Measurements from ENCODE around the gene ZNF385C.

Gene ZNF385C

DNA sequence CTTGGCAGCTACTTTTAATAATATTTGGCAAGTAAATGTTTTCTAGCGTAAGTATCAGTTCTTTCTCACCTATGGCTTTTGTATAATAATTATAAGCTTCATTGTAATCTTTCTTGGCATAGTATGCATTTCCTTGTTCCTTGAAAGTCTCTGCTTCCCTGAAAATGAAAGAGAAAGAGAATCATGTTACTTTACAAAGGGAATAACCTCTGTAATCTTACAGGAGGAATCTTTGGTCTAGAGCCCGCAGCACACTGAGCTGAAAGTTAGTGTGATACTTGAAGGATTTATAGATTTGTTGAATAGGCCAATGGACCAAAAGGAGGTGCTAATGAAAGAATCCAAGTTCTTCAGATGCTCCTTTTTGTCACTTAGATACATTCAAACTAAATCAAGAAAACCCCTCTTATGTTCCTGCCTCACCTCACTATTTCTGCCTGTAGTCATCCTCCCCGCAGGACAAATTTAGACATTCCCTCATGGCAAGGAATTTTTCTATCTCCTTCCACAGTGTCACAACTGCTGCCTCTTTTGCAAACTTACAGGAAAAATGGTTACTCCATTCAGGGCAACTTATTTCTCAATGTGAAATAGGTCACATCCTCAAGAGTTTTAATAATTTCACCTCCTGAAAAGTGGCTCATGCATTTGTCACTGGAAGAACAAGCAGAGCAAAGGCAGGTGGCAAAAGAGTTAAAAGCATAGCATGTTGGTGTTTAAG, 97.7 kb downstream of the ZNF385C start:
- DNase-seq (ENCODE audit: low read depth in 2 of 2): no peak
- TF ChIP-seq, protein P1, sequence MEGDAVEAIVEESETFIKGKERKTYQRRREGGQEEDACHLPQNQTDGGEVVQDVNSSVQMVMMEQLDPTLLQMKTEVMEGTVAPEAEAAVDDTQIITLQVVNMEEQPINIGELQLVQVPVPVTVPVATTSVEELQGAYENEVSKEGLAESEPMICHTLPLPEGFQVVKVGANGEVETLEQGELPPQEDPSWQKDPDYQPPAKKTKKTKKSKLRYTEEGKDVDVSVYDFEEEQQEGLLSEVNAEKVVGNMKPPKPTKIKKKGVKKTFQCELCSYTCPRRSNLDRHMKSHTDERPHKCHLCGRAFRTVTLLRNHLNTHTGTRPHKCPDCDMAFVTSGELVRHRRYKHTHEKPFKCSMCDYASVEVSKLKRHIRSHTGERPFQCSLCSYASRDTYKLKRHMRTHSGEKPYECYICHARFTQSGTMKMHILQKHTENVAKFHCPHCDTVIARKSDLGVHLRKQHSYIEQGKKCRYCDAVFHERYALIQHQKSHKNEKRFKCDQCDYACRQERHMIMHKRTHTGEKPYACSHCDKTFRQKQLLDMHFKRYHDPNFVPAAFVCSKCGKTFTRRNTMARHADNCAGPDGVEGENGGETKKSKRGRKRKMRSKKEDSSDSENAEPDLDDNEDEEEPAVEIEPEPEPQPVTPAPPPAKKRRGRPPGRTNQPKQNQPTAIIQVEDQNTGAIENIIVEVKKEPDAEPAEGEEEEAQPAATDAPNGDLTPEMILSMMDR (IDR thresholded peaks at IDR 0.05; ENCODE audit: low read depth, low read length): no peak
- H3K4me3 ChIP-seq (replicated peaks in 1 of 2; ENCODE audit: low read depth in 2 of 2, low read length in 2 of 2): no peak overlapping the region

DNA sequence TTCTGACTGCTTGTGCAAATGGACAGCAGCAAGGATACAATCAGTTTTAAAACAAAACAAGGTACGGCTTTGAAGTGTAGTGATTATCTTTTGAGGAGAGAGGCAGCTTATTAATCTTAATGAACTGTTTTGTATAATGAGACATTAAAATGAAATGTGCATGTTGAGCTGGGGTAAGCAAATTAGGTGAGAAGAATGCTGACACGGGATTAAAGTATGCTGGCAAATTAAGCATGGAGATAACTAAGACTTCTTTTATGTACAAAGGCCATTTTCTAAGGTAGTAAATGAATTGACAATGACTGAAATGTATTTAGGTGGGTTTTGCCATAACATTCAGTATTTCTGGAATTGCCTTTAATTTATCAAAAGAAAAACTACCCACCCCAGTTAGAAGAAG, 99.8 kb downstream of the ZNF385C start:
- DNase-seq (ENCODE audit: low read depth in 2 of 2): no peak
- no peak overlapping the region for H3K4me3 ChIP-seq (replicated peaks in 1 of 2; ENCODE audit: low read depth in 2 of 2, low read length in 2 of 2)
- TF ChIP-seq, protein P1 (IDR thresholded peaks at IDR 0.05; ENCODE audit: low read depth, low read length): no peak

- DNase-seq (ENCODE audit: low read depth in 2 of 2): no peak
- H3K4me3 ChIP-seq (replicated peaks in 1 of 2; ENCODE audit: low read depth in 2 of 2, low read length in 2 of 2): no peak overlapping the region
- TF ChIP-seq, protein P1 (IDR thresholded peaks at IDR 0.05; ENCODE audit: low read depth, low read length): no peak
Measured at GRCh38 chr17:41996855-41997164, 101.5 kb downstream of the ZNF385C start.

DNA sequence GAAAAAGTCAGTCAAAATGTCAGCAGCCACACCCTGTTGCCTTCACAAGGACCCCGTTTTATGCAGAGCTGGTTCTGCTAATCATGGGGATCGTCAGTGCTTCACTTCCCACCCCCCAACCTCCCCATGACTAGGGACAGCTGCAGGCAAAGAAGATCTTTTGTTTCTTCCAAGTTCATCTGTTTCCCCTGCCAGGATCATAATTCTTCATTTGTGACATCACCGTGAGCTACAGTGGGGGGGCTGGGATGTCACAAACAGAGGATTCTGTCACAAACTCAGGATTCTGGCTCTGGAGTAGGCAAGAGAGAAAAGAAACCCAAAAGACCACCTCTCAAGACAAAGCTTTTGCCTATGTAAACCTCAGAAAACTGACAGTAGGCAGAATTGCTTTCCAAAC, 105.7 kb downstream of the ZNF385C start:
- TF ChIP-seq, protein P1 (IDR thresholded peaks at IDR 0.05; ENCODE audit: low read depth, low read length): no peak
- H3K4me3 ChIP-seq (replicated peaks in 1 of 2; ENCODE audit: low read depth in 2 of 2, low read length in 2 of 2): no peak overlapping the region
- DNase-seq (ENCODE audit: low read depth in 2 of 2): peak in 1 of 2 donors; percentile 27

- no peak for DNase-seq (ENCODE audit: low read depth in 2 of 2)
- TF ChIP-seq, protein P1 (IDR thresholded peaks at IDR 0.05; ENCODE audit: low read depth, low read length): no peak
Measured at GRCh38 chr17:41989702-41990419, 108.4 kb downstream of the ZNF385C start.

DNA sequence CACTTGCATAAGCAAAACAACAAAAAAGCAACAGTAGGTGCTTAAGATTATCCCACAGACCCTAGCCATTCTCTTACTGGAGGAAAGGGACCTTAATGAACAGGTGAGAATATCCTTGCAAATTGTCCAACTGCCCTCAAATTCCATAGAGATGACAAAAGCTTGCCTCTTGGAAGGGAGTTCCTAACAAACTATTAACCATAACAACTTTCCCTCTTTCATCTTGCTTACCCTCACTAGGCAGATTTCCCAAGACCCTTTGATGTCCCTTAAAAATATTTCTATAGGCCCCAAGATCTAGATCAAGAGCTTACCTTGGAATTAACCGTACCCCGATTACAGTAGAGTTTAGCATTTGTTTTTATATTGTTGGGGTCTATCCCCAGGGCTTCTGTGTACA, 109.9 kb downstream of the ZNF385C start:
- no peak overlapping the region for H3K4me3 ChIP-seq (replicated peaks in 1 of 2; ENCODE audit: low read depth in 2 of 2, low read length in 2 of 2)
- DNase-seq (ENCODE audit: low read depth in 2 of 2): no peak
- TF ChIP-seq, protein P1 (IDR thresholded peaks at IDR 0.05; ENCODE audit: low read depth, low read length): no peak

More at GRCh38 chr17:41989702-41990419, 108.4 kb downstream of the ZNF385C start:
- H3K4me3 ChIP-seq (replicated peaks in 1 of 2; ENCODE audit: low read depth in 2 of 2, low read length in 2 of 2): no peak overlapping the region

Data from cardiac fibroblast (primary cell).